Kidney tubule cell (primary cell): ENCODE data around the gene ANOS1.
"Not testable (repeated sequence)": the region's sequence is repeated elsewhere in the genome, so short reads cannot be mapped to it uniquely, and the experiment has no call there.

Experiments
- DNase-seq: peaks from one replicate; pipeline ENCODE4 v3.0.0-alpha.2; 2018; ENCODE audit warnings: low spot score

The ANOS1 gene

GRCh38 chrX:8731559-8732395 lies at the start of gene ANOS1:
Gene ANOS1 (minus strand): TSS chrX:8732137. CDS start chrX:8732036, 101 bp downstream.
- DNase-seq, result peak; percentile 57

- no peak for DNase-seq
Observed at GRCh38 chrX:8773117-8773516, 41.2 kb upstream of the ANOS1 start.

- DNase-seq, result peak; percentile 18
Observed at GRCh38 chrX:8760021-8760420, 28.1 kb upstream of the ANOS1 start.

GRCh38 chrX:8758706-8759105 lies 26.8 kb upstream of the ANOS1 start:
- DNase-seq, result not testable (repeated sequence)

- DNase-seq, result peak; percentile 77
Observed at GRCh38 chrX:8757609-8758389, 25.9 kb upstream of the ANOS1 start.

- DNase-seq, result peak; percentile 80
Observed at GRCh38 chrX:8755813-8756212, 23.9 kb upstream of the ANOS1 start.

GRCh38 chrX:8755116-8755515 lies 23.2 kb upstream of the ANOS1 start:
- peak; percentile 32 for DNase-seq

- DNase-seq, result peak; percentile 35
Observed at GRCh38 chrX:8749697-8750096, 17.8 kb upstream of the ANOS1 start.

- peak; percentile 51 for DNase-seq
Observed at GRCh38 chrX:8748855-8749254, 16.9 kb upstream of the ANOS1 start.

GRCh38 chrX:8743126-8743732 lies 11.3 kb upstream of the ANOS1 start:
- peak; percentile 58 for DNase-seq

GRCh38 chrX:8741981-8742380 lies 10.0 kb upstream of the ANOS1 start:
- DNase-seq, result no peak

- DNase-seq, result peak; percentile 58
Observed at GRCh38 chrX:8738588-8739189, 6.8 kb upstream of the ANOS1 start.

GRCh38 chrX:8737883-8738282 lies 5.9 kb upstream of the ANOS1 start:
- DNase-seq, result no peak

- peak; percentile 6 for DNase-seq
Observed at GRCh38 chrX:8730812-8731558, 952 bp downstream of the ANOS1 start.

- no peak for DNase-seq
Observed at GRCh38 chrX:8729811-8730210, 2.1 kb downstream of the ANOS1 start.

- DNase-seq, result no peak
Observed at GRCh38 chrX:8728932-8729535, 2.9 kb downstream of the ANOS1 start.

GRCh38 chrX:8726031-8726652 lies 5.8 kb downstream of the ANOS1 start:
- DNase-seq, result no peak

- DNase-seq, result no peak
Observed at GRCh38 chrX:8724300-8724699, 7.6 kb downstream of the ANOS1 start.

- no peak for DNase-seq
Observed at GRCh38 chrX:8721536-8721935, 10.4 kb downstream of the ANOS1 start.

GRCh38 chrX:8720136-8720535 lies 11.8 kb downstream of the ANOS1 start:
- no peak for DNase-seq

- no peak for DNase-seq
Observed at GRCh38 chrX:8717354-8717753, 14.6 kb downstream of the ANOS1 start.
